ENCODE data around the gene CAPZA1.
A peak's percentile ranks its signal among the peaks of the same experiment; 100 is the strongest.

The CAPZA1 gene

DNA sequence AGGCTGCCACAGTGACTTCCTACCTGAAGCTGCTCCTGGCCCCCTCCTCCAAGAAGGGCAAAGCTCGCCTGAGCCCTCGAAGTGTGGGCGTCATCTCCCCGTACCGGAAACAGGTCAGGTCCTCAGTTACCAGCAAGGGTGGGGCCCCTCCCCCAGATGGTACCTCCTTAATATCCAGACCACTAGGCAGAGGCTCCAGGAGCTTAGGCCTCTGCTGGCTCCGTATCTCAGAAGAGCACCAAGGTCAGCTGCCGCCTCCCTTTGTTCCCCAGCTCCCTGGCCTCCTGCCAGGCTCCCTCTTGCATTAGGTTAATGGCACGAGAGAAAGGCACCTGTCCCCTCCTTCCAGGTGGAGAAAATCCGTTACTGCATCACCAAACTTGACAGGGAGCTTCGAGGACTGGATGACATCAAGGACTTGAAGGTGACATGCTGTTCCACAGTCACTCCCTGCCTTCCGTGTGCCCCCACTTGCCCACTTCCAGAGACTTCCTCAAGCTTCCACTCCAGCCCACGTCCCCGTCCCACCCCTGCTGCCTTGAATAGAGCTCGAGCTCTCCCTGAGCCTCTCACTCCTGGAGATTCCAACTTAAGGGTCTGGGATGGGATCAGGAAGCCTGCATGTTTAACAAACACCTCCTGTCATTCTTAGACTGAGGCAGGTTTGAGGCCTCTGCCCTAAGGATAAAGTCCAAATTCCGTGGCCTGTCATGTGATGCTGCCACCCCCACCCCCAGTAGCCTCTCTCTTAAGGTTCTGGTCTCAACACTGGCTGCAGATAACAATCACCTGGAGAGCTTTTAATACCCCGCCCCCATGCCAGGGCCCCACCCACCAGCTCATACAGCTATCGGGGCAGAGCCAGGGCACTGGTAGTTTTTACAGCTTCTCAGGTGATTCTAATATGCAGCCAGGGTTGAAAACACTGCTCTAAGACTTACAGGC is 79.0 kb downstream of the CAPZA1 start:
- peak overlapping the region; percentile 66 for H3K27ac ChIP-seq
- TF ChIP-seq, protein P1, sequence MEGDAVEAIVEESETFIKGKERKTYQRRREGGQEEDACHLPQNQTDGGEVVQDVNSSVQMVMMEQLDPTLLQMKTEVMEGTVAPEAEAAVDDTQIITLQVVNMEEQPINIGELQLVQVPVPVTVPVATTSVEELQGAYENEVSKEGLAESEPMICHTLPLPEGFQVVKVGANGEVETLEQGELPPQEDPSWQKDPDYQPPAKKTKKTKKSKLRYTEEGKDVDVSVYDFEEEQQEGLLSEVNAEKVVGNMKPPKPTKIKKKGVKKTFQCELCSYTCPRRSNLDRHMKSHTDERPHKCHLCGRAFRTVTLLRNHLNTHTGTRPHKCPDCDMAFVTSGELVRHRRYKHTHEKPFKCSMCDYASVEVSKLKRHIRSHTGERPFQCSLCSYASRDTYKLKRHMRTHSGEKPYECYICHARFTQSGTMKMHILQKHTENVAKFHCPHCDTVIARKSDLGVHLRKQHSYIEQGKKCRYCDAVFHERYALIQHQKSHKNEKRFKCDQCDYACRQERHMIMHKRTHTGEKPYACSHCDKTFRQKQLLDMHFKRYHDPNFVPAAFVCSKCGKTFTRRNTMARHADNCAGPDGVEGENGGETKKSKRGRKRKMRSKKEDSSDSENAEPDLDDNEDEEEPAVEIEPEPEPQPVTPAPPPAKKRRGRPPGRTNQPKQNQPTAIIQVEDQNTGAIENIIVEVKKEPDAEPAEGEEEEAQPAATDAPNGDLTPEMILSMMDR (conservative IDR thresholded peaks at IDR 0.05): no peak

DNA sequence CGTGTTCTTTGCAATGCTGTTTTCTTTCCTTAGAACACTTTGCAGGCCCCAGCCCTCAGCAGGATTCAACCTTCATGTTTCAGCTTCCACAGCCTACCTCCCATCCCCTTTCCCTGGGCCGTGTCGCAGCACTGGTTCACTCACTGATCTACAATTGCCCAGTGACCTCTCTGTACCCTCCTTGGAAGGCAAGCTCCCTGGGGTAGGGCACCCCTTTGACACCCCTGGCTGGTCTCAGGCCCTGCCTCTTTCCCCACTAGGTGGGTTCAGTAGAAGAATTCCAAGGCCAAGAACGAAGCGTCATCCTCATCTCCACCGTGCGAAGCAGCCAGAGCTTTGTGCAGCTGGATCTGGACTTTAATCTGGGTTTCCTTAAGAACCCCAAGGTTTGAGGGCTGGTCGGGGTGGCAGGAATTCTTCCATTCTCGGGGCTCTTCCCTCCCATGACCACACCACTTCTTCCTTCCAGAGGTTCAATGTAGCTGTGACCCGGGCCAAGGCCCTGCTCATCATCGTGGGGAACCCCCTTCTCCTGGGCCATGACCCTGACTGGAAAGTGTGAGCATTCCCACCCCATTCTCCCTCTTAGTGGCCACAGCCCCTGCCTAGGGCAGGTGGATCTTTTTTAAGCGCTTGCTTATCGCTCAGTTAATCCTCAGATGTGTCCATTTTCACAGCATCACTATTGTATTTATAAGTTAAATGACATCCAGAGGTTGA is 80.0 kb downstream of the CAPZA1 start:
- TF ChIP-seq, protein P1 (conservative IDR thresholded peaks at IDR 0.05): no peak
- peak overlapping the region; percentile 66 for H3K27ac ChIP-seq

DNA sequence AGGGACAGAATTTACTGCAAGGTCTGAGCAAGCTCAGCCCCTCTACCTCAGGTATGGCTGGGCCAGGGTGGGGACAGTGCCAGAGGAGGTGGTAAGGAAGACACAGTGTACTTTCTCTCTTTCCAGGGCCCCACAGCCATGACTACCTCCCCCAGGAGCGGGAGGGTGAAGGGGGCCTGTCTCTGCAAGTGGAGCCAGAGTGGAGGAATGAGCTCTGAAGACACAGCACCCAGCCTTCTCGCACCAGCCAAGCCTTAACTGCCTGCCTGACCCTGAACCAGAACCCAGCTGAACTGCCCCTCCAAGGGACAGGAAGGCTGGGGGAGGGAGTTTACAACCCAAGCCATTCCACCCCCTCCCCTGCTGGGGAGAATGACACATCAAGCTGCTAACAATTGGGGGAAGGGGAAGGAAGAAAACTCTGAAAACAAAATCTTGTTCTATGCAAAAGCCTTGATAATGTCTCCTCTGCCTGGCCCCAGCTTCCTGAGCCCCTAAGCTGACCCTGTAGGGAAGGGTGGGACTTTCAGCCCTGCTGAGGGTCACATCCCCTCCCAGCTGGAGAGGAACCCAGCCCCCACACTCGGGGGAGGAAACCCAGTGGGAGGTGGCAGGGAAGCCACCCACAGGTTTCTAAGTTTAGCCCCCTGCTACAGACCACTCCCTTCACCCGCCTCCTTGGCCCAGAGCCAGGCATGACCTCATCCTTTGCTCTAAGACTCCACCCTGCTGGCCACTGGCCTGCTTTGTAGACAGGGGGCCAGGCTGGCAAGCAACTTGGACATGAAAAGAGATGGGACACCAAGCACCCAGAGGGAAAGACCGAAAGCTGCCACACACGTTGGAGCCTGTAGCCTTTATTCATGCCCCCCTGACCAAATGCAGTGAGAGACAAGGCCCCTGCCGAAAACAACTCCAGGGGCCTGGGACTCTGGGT is 80.9 kb downstream of the CAPZA1 start:
- H3K27ac ChIP-seq: peak overlapping the region; percentile 66
- TF ChIP-seq, protein P1 (conservative IDR thresholded peaks at IDR 0.05): no peak

DNA sequence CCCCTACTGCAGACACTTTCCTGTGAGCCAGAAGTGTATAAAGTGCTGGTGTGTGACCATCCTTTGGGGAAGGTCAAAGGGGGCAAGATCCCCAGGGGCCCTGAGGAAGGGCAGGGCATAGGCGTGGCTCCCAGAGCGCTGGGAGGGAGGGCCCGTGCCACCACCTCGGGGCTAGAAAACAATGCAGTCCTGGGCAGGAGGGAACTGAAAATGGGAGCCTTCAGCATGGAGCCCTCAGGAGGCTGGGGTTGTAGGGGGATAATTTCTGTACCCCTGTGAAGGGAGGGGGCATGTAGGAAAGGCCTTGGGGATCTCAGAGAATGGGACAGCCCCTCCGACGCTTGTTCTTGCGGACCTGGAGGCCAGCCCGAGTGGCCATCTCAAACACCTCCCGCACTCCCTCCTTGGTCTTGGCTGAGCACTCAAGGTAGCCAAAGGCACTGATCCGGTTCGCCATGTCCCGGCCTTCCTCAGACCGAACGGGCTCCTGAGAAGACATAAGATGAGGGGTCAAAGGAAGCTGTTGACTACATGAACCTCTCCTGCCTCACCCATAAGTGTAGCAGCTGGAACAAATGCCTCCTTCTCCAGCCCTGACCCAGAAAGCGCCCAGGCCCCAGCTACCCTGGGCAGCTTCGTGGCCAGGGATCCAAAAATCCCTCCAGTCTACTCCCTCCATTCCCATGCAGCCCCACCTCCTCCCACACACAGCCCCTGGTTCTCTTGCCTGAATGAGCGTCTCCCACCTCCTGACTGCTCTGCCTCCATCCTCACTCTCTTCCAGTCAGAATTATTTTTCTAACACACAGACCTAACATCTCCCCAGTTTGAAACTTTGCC is 81.8 kb downstream of the CAPZA1 start:
- peak overlapping the region; percentile 66 for H3K27ac ChIP-seq
- TF ChIP-seq, protein P1 (conservative IDR thresholded peaks at IDR 0.05): no peak

DNA sequence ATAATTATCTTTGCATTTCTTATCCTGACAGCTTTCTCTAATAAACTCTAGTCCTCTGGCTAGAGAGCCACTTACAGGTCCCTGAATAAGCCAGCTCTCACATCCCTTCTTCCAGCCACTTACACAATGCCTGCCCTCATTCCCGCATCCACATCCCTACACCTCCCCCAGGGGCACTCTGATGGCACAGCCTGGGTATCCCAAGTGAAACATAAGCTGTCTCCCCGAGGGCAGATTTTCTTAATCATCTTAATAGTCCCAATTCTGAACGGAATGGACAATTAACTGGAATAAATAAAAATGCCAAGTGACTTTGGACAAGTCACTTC is 82.4 kb downstream of the CAPZA1 start:
- TF ChIP-seq, protein P1 (conservative IDR thresholded peaks at IDR 0.05): no peak
- no peak overlapping the region for H3K27ac ChIP-seq

DNA sequence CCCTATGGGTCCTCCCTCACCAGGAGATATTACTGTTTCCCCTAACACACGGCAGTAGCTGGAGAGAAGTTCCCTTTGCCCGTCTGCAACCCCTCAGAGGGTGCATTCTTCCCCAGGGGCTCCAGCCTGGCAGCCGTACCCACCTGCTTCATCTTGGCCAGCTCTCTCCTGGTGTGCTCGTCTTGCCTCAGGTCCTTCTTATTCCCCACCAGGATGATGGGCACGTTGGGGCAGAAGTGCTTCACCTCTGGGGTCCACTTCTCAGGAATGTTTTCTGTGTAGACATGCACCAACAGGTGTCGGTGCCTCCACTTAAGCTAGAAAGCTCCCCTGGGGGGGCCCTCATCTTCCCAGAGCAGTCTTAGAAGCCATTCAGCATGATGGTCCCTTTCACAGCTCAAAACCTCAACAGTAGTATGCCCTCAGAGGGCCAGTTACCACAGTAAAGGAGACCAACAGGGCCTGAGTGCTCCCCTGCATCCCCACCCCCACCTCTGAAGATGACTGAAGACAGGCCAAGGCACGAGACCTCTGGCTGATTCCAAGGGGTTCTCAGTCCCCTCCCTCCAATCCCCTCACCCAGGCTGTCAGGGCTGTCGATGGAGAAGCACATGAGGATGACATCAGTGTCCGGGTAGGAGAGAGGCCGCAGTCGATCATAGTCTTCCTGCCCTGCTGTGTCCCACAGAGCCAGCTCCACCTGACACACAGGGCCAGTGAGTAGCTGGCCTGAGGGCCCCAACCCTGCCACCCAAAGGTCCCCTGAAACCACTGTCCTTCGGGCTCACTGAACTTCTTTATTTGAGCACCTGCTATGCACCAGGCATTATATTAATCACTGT is 83.0 kb downstream of the CAPZA1 start:
- no peak overlapping the region for H3K27ac ChIP-seq
- TF ChIP-seq, protein P1 (conservative IDR thresholded peaks at IDR 0.05): no peak

Measured in VCaP (cell line).